H9 (cell line): ENCODE measurements around the gene POLL. TPM values are rescaled to one million over a fixed set of nuclear protein-coding genes. Genes with fewer than 3 reads are reported as not detected.

Experiments
- DNase-seq: peaks from one replicate; pipeline ENCODE4 v3.0.0-alpha.2; 2017
- H2AFZ ChIP-seq: one replicate; pipeline ENCODE4 v1.6.1; 2013; ENCODE audit warnings: mild to moderate bottlenecking, low read length, control low read depth, moderate library complexity
- H2AK5ac ChIP-seq: 2 replicates; pipeline ENCODE4 v1.6.1; 2013; ENCODE audit warnings: low read length, control low read depth, mixed read lengths; ENCODE audit not compliant: insufficient read length
- H2BK120ac ChIP-seq: one replicate; pipeline ENCODE4 v1.6.1; 2013; ENCODE audit warnings: low read depth, mild to moderate bottlenecking, low read length, control low read depth, inconsistent platforms; ENCODE audit not compliant: poor library complexity, severe bottlenecking
- H2BK12ac ChIP-seq: 2 replicates; pipeline ENCODE4 v1.6.1; 2013; ENCODE audit warnings: low read length, control low read depth, mixed read lengths, low read depth; ENCODE audit not compliant: insufficient read length
- H2BK15ac ChIP-seq: 2 replicates; pipeline ENCODE4 v1.6.1; 2013; ENCODE audit warnings: low read depth, low read length, control low read depth
- H2BK20ac ChIP-seq: one replicate; pipeline ENCODE4 v1.6.1; 2013; ENCODE audit warnings: low read depth, mild to moderate bottlenecking, low read length, control low read depth, inconsistent platforms; ENCODE audit not compliant: poor library complexity, severe bottlenecking
- H2BK5ac ChIP-seq: 2 replicates; pipeline ENCODE4 v1.6.1; 2013; ENCODE audit warnings: low read length, control low read depth, mixed read lengths; ENCODE audit not compliant: insufficient read length
- H3K14ac ChIP-seq: 2 replicates; pipeline ENCODE4 v1.6.1; 2013; ENCODE audit warnings: low read length, control low read depth; ENCODE audit not compliant: insufficient read depth
- H3K18ac ChIP-seq: 2 replicates; pipeline ENCODE4 v1.6.1; 2013; ENCODE audit warnings: low read depth, mild to moderate bottlenecking, mixed read lengths, low read length, control low read depth; ENCODE audit not compliant: insufficient read length
- H3K23ac ChIP-seq: 2 replicates; pipeline ENCODE4 v1.6.1; 2013; ENCODE audit warnings: low read length, control low read depth, mixed read lengths, low read depth; ENCODE audit not compliant: insufficient read length
- H3K23me2 ChIP-seq: 2 replicates; pipeline ENCODE4 v1.6.1; 2013; ENCODE audit warnings: low read depth, mild to moderate bottlenecking, mixed read lengths, low read length, control low read depth; ENCODE audit not compliant: insufficient read length, poor library complexity, severe bottlenecking
- H3K27ac ChIP-seq: 2 replicates; pipeline ENCODE4 v1.5.1; 2013; ENCODE audit warnings: low read length, control low read depth, mixed read lengths, low read depth; ENCODE audit not compliant: insufficient read length
- H3K27me3 ChIP-seq: 2 replicates; pipeline ENCODE4 v1.6.1; 2013; ENCODE audit warnings: low read length, control low read depth, inconsistent platforms; ENCODE audit not compliant: insufficient read depth
- H3K4ac ChIP-seq: 2 replicates; pipeline ENCODE4 v1.6.1; 2013; ENCODE audit warnings: low read depth, mild to moderate bottlenecking, control low read depth, inconsistent platforms, low read length, moderate library complexity
- H3K4me1 ChIP-seq: 2 replicates; pipeline ENCODE4 v1.6.1; 2013; ENCODE audit warnings: low read length, control low read depth, inconsistent platforms; ENCODE audit not compliant: insufficient read depth
- H3K4me2 ChIP-seq: 2 replicates; pipeline ENCODE4 v1.6.1; 2013; ENCODE audit warnings: low read length, control low read depth, mixed read lengths; ENCODE audit not compliant: insufficient read length, insufficient read depth
- H3K56ac ChIP-seq: 2 replicates; pipeline ENCODE4 v1.6.1; 2013; ENCODE audit warnings: low read depth, mild to moderate bottlenecking, mixed read lengths, low read length, control low read depth; ENCODE audit not compliant: insufficient read length
- H3K79me1 ChIP-seq: 2 replicates; pipeline ENCODE4 v1.6.1; 2013; ENCODE audit warnings: low read depth, mild to moderate bottlenecking, moderate library complexity, low read length, control low read depth, inconsistent platforms; ENCODE audit not compliant: insufficient read depth, poor library complexity, severe bottlenecking
- H3K79me2 ChIP-seq: 2 replicates; pipeline ENCODE4 v1.6.1; 2013; ENCODE audit warnings: low read length, control low read depth, inconsistent platforms; ENCODE audit not compliant: insufficient read depth
- H3K9ac ChIP-seq: 2 replicates; pipeline ENCODE4 v1.6.1; 2013; ENCODE audit warnings: low read length, control low read depth, mixed read lengths; ENCODE audit not compliant: insufficient read length; ENCODE audit errors: extremely low read depth
- H3K9me3 ChIP-seq: one replicate; pipeline ENCODE4 v1.6.1; 2013; ENCODE audit warnings: low read depth, low read length, inconsistent platforms; ENCODE audit not compliant: control insufficient read depth
- H3T11ph ChIP-seq: one replicate; pipeline ENCODE4 v1.6.1; 2013; ENCODE audit warnings: mild to moderate bottlenecking, low read length, control low read depth, inconsistent platforms
- H4K20me1 ChIP-seq: one replicate; pipeline ENCODE4 v1.6.1; 2013; ENCODE audit not compliant: control insufficient read depth, insufficient read length, insufficient read depth
- H4K5ac ChIP-seq: 2 replicates; pipeline ENCODE4 v1.6.1; 2013; ENCODE audit warnings: low read depth, mild to moderate bottlenecking, mixed read lengths, low read length, control low read depth; ENCODE audit not compliant: insufficient read length
- H4K8ac ChIP-seq: replicated peaks from 2 replicates; pipeline ENCODE4 v1.6.1; 2013; ENCODE audit warnings: low read length, control low read depth, mixed read lengths, low read depth; ENCODE audit not compliant: insufficient read length
- H4K91ac ChIP-seq: 2 replicates; pipeline ENCODE4 v1.6.1; 2013; ENCODE audit warnings: low read depth, mild to moderate bottlenecking, moderate library complexity, mixed read lengths, low read length, control low read depth; ENCODE audit not compliant: insufficient read length
- H3K27ac Mint-ChIP-seq, 3 experiments: 2 replicates in 2 of 3; 3 replicates in 1 of 3; pipeline ENCODE4 v1.8.0; 2020 to 2021; ENCODE audit warnings: mixed read lengths in 3 of 3, mild to moderate bottlenecking in 1 of 3, moderate library complexity in 1 of 3
- H3K27me3 Mint-ChIP-seq: 2 replicates; pipeline ENCODE4 v1.8.0; 2021; ENCODE audit warnings: low read depth, mild to moderate bottlenecking, moderate library complexity, mixed read lengths
- H3K36me3 Mint-ChIP-seq, 3 experiments: 2 replicates in 2 of 3; 3 replicates in 1 of 3; pipeline ENCODE4 v1.8.0; 2020 to 2021; ENCODE audit warnings: low read depth in 3 of 3, mixed read lengths in 3 of 3; ENCODE audit not compliant: insufficient read depth in 1 of 3
- H3K4me1 Mint-ChIP-seq, 2 experiments: 2 replicates each; pipeline ENCODE4 v1.8.0; 2020; ENCODE audit warnings: mixed read lengths in 2 of 2
- H3K4me3 Mint-ChIP-seq, 2 experiments: 2 replicates in 1 of 2; 3 replicates in 1 of 2; pipeline ENCODE4 v1.8.0; 2020 to 2021; ENCODE audit warnings: mild to moderate bottlenecking in 2 of 2, mixed read lengths in 2 of 2, moderate library complexity in 1 of 2
- H3K9me3 Mint-ChIP-seq, 2 experiments: 2 replicates in 1 of 2; 3 replicates in 1 of 2; pipeline ENCODE4 v1.8.0; 2020; ENCODE audit warnings: mild to moderate bottlenecking in 2 of 2, mixed read lengths in 2 of 2, moderate library complexity in 1 of 2
- WGBS: extraction: QIAGEN DNeasy Blood & Tissue Kit; methylation state at CpG from one replicate; pipeline ENCODE4 v1.1.7; 2013; ENCODE audit warnings: missing lambda C conversion rate, low lambda C conversion rate, mixed read lengths; ENCODE audit not compliant: insufficient read length; ENCODE audit errors: extremely low coverage; 5-methylcytosine and 5-hydroxymethylcytosine counted together
- total RNA-seq: library from RNA; stranded (reverse); gene quantifications from 2 replicates; pipeline ENCODE4 v1.2.1, GENCODE V29; 2021
- TF ChIP-seq, protein P1 (sequence below): fragments of 200-600 bp; sonication (generic); conservative IDR thresholded peaks from 3 replicates; pipeline ENCODE4 v1.8.0; 2021; ENCODE audit warnings: antibody characterized with exemption, mild to moderate bottlenecking

Gene POLL
- total RNA-seq, 1 experiment from 2014 or later: 30.8 TPM

DNA sequence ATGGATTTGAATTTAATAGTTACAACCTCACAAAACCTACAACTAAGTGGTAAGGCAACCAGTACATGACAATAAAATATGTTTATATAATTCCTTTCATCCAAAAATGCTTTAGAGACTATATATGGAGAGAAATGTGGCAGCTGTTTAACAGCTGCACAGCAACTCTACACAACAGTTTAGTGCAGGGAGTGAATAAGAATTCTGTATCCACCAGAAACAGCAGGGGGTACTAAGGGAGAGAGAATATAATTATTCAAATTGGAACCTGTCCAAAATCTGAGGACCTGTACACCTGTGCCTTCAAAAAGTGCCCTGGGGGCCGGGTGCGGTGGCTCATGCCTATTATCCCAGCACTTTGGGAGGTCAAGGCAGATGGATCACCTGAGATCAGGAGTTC is 49.6 kb downstream of the POLL start:
- Histone ChIP-seq H4K91ac (no peak overlapping the region), H3K27me3 (no peaks in the 10 kb centered on the region), H3K18ac (no peak overlapping the region), H4K5ac (no peak overlapping the region), H3K14ac (no peak overlapping the region), H3K4me2 (no peak overlapping the region), H2BK5ac (no peak overlapping the region), H3K4me1 (no peaks in the 10 kb centered on the region), H3K79me2 (no peaks in the 10 kb centered on the region), H2AFZ (no peak overlapping the region), H3K9me3 (no peaks in the 10 kb centered on the region), H3K56ac (no peak overlapping the region), H4K20me1 (no peaks in the 10 kb centered on the region), H3K23ac (no peak overlapping the region), H3T11ph (no peak overlapping the region), H2BK12ac (no peak overlapping the region), H3K23me2 (no peaks in the 10 kb centered on the region), H2BK20ac (no peak overlapping the region), H3K4ac (no peak overlapping the region), H4K8ac (no peak overlapping the region), H3K27ac (no peak overlapping the region), H2BK15ac (no peak overlapping the region), H2BK120ac (no peak overlapping the region), H3K79me1 (no peaks in the 10 kb centered on the region), H3K9ac (no peak overlapping the region), H2AK5ac (no peak overlapping the region)
- no peak for DNase-seq
- no CpG with 5 or more reads among the region's 2 CpGs for WGBS
- H3K27me3 Mint-ChIP-seq: no peaks in the 10 kb centered on the region
- peaks cover 0 to 4% of the 10 kb centered on the region in 2 experiments; a peak in 1 of 4 replicates for H3K4me1 Mint-ChIP-seq
- H3K27ac Mint-ChIP-seq: no peak overlapping the region
- peaks cover 0 to 7% (median 6%) of the 10 kb centered on the region in 3 experiments; a peak in 4 of 7 replicates for H3K36me3 Mint-ChIP-seq
- no peak overlapping the region for H3K4me3 Mint-ChIP-seq
- TF ChIP-seq, protein P1, sequence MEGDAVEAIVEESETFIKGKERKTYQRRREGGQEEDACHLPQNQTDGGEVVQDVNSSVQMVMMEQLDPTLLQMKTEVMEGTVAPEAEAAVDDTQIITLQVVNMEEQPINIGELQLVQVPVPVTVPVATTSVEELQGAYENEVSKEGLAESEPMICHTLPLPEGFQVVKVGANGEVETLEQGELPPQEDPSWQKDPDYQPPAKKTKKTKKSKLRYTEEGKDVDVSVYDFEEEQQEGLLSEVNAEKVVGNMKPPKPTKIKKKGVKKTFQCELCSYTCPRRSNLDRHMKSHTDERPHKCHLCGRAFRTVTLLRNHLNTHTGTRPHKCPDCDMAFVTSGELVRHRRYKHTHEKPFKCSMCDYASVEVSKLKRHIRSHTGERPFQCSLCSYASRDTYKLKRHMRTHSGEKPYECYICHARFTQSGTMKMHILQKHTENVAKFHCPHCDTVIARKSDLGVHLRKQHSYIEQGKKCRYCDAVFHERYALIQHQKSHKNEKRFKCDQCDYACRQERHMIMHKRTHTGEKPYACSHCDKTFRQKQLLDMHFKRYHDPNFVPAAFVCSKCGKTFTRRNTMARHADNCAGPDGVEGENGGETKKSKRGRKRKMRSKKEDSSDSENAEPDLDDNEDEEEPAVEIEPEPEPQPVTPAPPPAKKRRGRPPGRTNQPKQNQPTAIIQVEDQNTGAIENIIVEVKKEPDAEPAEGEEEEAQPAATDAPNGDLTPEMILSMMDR: no peak
- H3K9me3 Mint-ChIP-seq: no peaks in the 10 kb centered on the region
